HG02588 (cell line): ENCODE data around the gene HRAS.
"Not testable (repeated sequence)": the region's sequence is repeated elsewhere in the genome, so short reads cannot be mapped to it uniquely, and the experiment has no call there.

ENCODE experiments used
- ATAC-seq: cut with Tn5 transposase; IDR thresholded peaks from one replicate; pipeline ENCODE4 v1.9.1; 2021; ENCODE audit warnings: mild to moderate bottlenecking, moderate library complexity; ENCODE audit not compliant: unreplicated experiment

The HRAS gene

GRCh38 chr11:534396-535209 is 773 bp downstream of the HRAS start:
- ATAC-seq = peak; percentile 1

- no peak for ATAC-seq
Observed at GRCh38 chr11:533586-534395, 1.6 kb downstream of the HRAS start.

- ATAC-seq = no peak
Observed at GRCh38 chr11:532986-533585, 2.3 kb downstream of the HRAS start.

GRCh38 chr11:532527-532985 is 2.8 kb downstream of the HRAS start:
- no peak for ATAC-seq

- no peak for ATAC-seq
Observed at GRCh38 chr11:531919-532526, 3.4 kb downstream of the HRAS start.

- no peak for ATAC-seq
Observed at GRCh38 chr11:530960-531831, 4.2 kb downstream of the HRAS start.

GRCh38 chr11:529728-530411 is 5.5 kb downstream of the HRAS start:
- ATAC-seq = no peak

- no peak for ATAC-seq
Observed at GRCh38 chr11:528815-529727, 6.3 kb downstream of the HRAS start.

GRCh38 chr11:528166-528814 is 7.1 kb downstream of the HRAS start:
- ATAC-seq = no peak

GRCh38 chr11:526192-526591 is 9.2 kb downstream of the HRAS start:
- no peak for ATAC-seq

- no peak for ATAC-seq
Observed at GRCh38 chr11:521177-521688, 14.1 kb downstream of the HRAS start.

GRCh38 chr11:520428-521176 is 14.8 kb downstream of the HRAS start:
- no peak for ATAC-seq

GRCh38 chr11:518463-519202 is 16.7 kb downstream of the HRAS start:
- ATAC-seq = no peak

- ATAC-seq = not testable (repeated sequence)
Observed at GRCh38 chr11:516918-517685, 18.3 kb downstream of the HRAS start.

GRCh38 chr11:516400-516799 is 19.0 kb downstream of the HRAS start:
- no peak for ATAC-seq

- ATAC-seq = no peak
Observed at GRCh38 chr11:515131-515530, 20.2 kb downstream of the HRAS start.
